Mesendoderm (in vitro differentiated cells): Measurements from ENCODE around the gene ISCA1.
"Not testable (repeated sequence)": the region's sequence is repeated elsewhere in the genome, so short reads cannot be mapped to it uniquely, and the experiment has no call there.

Experiments used
- DNase-seq: peaks from one replicate; pipeline ENCODE4 v3.0.0; 2013
- H2AK5ac ChIP-seq: 2 replicates; pipeline ENCODE4 v1.6.1; 2013; ENCODE audit warnings: low read length, inconsistent platforms
- H2BK120ac ChIP-seq: 2 replicates; pipeline ENCODE4 v1.6.1; 2013; ENCODE audit warnings: low read depth, mild to moderate bottlenecking, low read length, moderate library complexity, mixed read lengths
- H2BK15ac ChIP-seq: replicated peaks from 2 replicates; pipeline ENCODE4 v1.6.1; 2013; ENCODE audit warnings: low read depth, mild to moderate bottlenecking, moderate library complexity
- H2BK5ac ChIP-seq: 2 replicates; pipeline ENCODE4 v1.6.1; 2013; ENCODE audit warnings: low read length, inconsistent platforms
- H3K18ac ChIP-seq: 2 replicates; pipeline ENCODE4 v1.6.1; 2013; ENCODE audit warnings: mild to moderate bottlenecking, low read length, mixed read lengths
- H3K23ac ChIP-seq: one replicate; pipeline ENCODE4 v1.6.1; 2013; ENCODE audit warnings: low read length
- H3K27ac ChIP-seq: 2 replicates; pipeline ENCODE4 v1.5.1; 2013; ENCODE audit warnings: low read depth, mild to moderate bottlenecking, inconsistent platforms, low read length, moderate library complexity
- H3K27me3 ChIP-seq: 2 replicates; pipeline ENCODE4 v1.6.1; 2013; ENCODE audit warnings: low read length, control low read depth, mild to moderate bottlenecking, inconsistent platforms; ENCODE audit not compliant: insufficient read depth, poor library complexity
- H3K36me3 ChIP-seq: 2 replicates; pipeline ENCODE4 v1.6.1; 2013; ENCODE audit warnings: low read length, inconsistent platforms; ENCODE audit not compliant: control insufficient read depth, insufficient read depth
- H3K4ac ChIP-seq: one replicate; pipeline ENCODE4 v1.6.1; 2013; ENCODE audit warnings: low read depth, mild to moderate bottlenecking, low read length, moderate library complexity
- H3K4me1 ChIP-seq: 2 replicates; pipeline ENCODE4 v1.6.1; 2013; ENCODE audit warnings: low read depth, low read length, inconsistent platforms; ENCODE audit not compliant: control insufficient read depth
- H3K4me2 ChIP-seq: 2 replicates; pipeline ENCODE4 v1.6.1; 2013; ENCODE audit warnings: low read length
- H3K4me3 ChIP-seq: 2 replicates; pipeline ENCODE4 v1.5.1; 2013; ENCODE audit warnings: mild to moderate bottlenecking, low read length
- H3K56ac ChIP-seq: one replicate; pipeline ENCODE4 v1.6.1; 2013; ENCODE audit warnings: low read length
- H3K79me1 ChIP-seq: 2 replicates; pipeline ENCODE4 v1.6.1; 2013; ENCODE audit warnings: low read length, inconsistent platforms
- H3K79me2 ChIP-seq: 2 replicates; pipeline ENCODE4 v1.6.1; 2013; ENCODE audit warnings: mild to moderate bottlenecking, low read length; ENCODE audit not compliant: control insufficient read depth, insufficient read depth
- H3K9ac ChIP-seq: 2 replicates; pipeline ENCODE4 v1.6.1; 2013; ENCODE audit warnings: low read length, inconsistent platforms
- H4K5ac ChIP-seq: one replicate; pipeline ENCODE4 v1.6.1; 2013; ENCODE audit warnings: low read length
- H4K8ac ChIP-seq: one replicate; pipeline ENCODE4 v1.6.1; 2013; ENCODE audit warnings: low read depth, mild to moderate bottlenecking, control low read depth, low read length, moderate library complexity
- WGBS: extraction: QIAGEN DNeasy Blood & Tissue Kit; methylation state at CpG from one replicate; pipeline ENCODE4 v1.1.7; 2013; ENCODE audit warnings: low lambda C conversion rate, missing lambda C conversion rate; ENCODE audit not compliant: insufficient coverage; ENCODE audit errors: extremely low coverage; 5-methylcytosine and 5-hydroxymethylcytosine counted together

ISCA1 gene

DNA sequence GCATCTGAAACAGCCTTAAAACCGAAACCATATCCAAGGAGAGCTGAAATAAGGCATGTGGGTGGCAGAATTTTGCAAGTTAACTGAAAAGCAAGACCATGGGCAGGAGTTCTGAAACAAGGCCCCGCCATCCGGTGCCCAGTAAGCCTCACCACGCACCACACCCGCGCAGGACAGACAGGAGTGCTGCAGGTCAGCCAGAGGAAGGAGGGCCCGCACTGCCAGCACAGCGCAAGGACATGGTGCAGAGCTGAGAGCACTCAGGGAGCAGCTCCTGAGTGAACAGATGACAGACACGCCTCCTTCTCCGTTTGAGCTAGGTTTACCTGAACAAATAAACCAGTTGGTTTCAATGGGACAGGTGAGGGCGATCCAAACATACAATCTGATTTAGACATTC, 16.5 kb upstream of the ISCA1 start:
- Histone ChIP-seq H4K5ac (no peak overlapping the region), H3K4me1 (no peaks in the 10 kb centered on the region), H4K8ac (no peak overlapping the region), H2BK15ac (no peak overlapping the region), H3K79me1 (no peaks in the 10 kb centered on the region), H3K4me3 (no peak overlapping the region), H3K27me3 (no peaks in the 10 kb centered on the region), H2BK5ac (no peak overlapping the region), H3K4ac (no peak overlapping the region), H3K4me2 (no peak overlapping the region), H3K36me3 (peaks cover 4% of the 10 kb centered on the region), H3K56ac (no peak overlapping the region), H2BK120ac (no peak overlapping the region), H3K9ac (no peak overlapping the region), H3K23ac (no peak overlapping the region), H3K79me2 (no peaks in the 10 kb centered on the region), H3K18ac (no peak overlapping the region), H2AK5ac (no peak overlapping the region), H3K27ac (no peak overlapping the region)
- WGBS: no CpG with 5 or more reads among the region's 11 CpGs
- DNase-seq: no peak

DNA sequence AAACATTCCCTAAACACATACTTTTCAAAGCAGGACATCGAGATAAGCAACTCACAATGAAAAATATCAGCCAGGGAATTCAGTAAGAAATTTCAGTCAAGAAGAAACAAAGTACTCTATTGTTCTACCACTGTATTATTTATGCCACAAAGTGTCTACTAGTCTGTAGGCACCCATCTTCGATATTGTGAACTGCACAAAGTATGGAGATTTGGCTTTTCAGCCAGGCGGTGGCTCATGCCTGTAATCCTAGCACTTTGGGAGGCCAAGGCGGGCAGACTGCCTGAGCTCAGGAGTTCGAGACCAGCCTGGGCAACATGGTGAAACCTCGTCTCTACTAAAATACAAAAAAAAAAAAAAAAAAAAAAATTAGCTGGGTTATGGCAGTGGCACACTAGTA, 8.0 kb upstream of the ISCA1 start:
- H3K79me2 ChIP-seq, H2BK120ac ChIP-seq, H3K4me2 ChIP-seq, H3K27ac ChIP-seq, H3K4me3 ChIP-seq, H3K27me3 ChIP-seq, H3K56ac ChIP-seq, H3K36me3 ChIP-seq, H2BK15ac ChIP-seq, H3K79me1 ChIP-seq, H2AK5ac ChIP-seq, H4K8ac ChIP-seq, H3K23ac ChIP-seq, DNase-seq, H3K4me1 ChIP-seq, H2BK5ac ChIP-seq, H3K4ac ChIP-seq, H3K9ac ChIP-seq, H3K18ac ChIP-seq, H4K5ac ChIP-seq: not testable (repeated sequence)
- no CpG with 5 or more reads among the region's 6 CpGs for WGBS

DNA sequence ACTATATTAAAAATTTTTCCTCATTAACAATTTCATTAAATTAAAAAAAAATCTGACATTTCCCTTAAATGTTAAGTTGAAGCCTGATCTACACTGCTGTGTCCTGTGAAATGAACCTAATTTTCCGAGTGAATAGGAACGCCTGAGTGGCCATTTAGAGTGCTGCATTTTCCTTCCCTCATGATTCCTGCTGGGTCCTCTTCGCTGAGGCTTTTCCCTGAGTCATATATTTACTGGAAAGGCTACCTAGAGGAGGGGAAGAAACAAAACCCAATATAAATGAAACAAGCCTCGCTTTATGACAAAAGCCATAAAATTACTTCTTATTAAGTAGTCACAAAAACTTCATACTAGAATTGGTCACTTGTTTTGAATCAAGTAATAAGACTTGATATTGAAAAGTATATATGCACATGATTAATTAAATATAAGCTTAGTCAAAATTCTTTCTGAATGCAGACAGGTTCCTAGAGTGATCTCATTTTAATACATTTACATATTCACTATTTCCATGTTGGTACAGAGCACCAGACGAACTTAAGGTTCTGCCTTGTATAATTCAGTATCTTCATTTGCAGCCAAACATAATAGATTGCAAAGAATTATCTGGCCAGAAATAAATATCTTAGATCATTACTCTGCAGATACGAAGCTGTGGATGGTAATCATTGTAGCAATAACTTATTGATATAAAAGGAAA, 6.3 kb upstream of the ISCA1 start:
- Histone ChIP-seq H3K79me2 (no peaks in the 10 kb centered on the region), H2BK5ac (no peak overlapping the region), H3K9ac (no peak overlapping the region), H3K27me3 (no peaks in the 10 kb centered on the region), H2BK120ac (no peak overlapping the region), H3K27ac (no peak overlapping the region), H4K8ac (no peak overlapping the region), H3K36me3 (no peaks in the 10 kb centered on the region), H3K4ac (no peak overlapping the region), H4K5ac (no peak overlapping the region), H3K79me1 (no peaks in the 10 kb centered on the region), H2BK15ac (no peak overlapping the region), H3K56ac (no peak overlapping the region), H2AK5ac (no peak overlapping the region), H3K18ac (no peak overlapping the region), H3K23ac (no peak overlapping the region), H3K4me2 (no peak overlapping the region), H3K4me3 (no peak overlapping the region), H3K4me1 (no peaks in the 10 kb centered on the region)
- no CpG with 5 or more reads among the region's 6 CpGs for WGBS
- peak; percentile 59 for DNase-seq

DNA sequence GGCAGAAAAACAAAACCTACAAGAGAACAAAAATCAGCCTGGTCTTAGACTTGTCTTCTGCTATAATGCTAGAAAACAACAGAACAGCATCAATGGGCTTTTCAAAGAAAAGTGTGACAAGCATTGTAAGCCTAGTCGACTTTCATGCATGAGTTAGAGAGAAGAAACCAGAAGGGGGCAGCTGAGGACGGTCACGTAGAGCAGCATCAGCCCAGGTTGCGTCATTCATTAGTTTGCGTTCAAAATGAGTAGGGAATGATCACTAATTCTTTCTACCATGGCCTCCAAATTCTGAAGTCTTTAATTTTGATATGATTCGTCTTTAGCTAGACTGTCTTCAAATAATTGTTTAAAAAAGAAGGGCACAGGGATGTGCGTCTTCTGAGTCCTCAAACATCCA, 4.7 kb upstream of the ISCA1 start:
- no peak overlapping the region for H3K4me2 ChIP-seq
- no peak overlapping the region for H4K5ac ChIP-seq
- no peak overlapping the region for H3K27ac ChIP-seq

DNA sequence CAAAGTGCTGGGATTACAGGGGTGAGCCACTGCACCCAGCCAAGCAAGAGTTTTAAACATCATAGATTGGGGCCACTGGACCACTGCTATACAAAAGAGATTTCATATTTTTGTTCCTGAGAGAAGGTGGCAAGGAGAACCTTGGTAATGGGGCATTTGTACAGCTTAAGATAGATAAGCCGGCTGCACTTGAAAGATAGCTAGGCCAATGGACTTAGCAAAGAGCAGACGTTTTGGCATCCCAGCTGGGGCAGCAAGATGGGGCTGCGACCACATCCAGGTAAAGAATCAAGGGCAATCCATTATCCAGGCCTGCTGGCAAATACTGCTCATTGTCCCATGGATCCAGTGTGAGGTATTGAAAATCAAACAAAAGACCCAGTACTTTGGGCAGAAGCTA, 3.9 kb upstream of the ISCA1 start:
- H3K18ac ChIP-seq: no peak overlapping the region
- H3K27ac ChIP-seq: no peak overlapping the region
- no peaks in the 10 kb centered on the region for H3K79me1 ChIP-seq
- no peak overlapping the region for H4K5ac ChIP-seq
- no peak overlapping the region for H2BK5ac ChIP-seq
- H2AK5ac ChIP-seq: no peak overlapping the region
- peaks cover 3% of the 10 kb centered on the region for H3K4me1 ChIP-seq
- peak; percentile 33 for DNase-seq
- WGBS: no CpG with 5 or more reads among the region's 3 CpGs
- peak overlapping the region; percentile 36 for H3K4ac ChIP-seq
- H2BK120ac ChIP-seq: no peak overlapping the region
- H3K36me3 ChIP-seq: no peaks in the 10 kb centered on the region
- H3K9ac ChIP-seq: no peak overlapping the region
- no peaks in the 10 kb centered on the region for H3K27me3 ChIP-seq
- no peak overlapping the region for H3K4me3 ChIP-seq
- H3K79me2 ChIP-seq: no peaks in the 10 kb centered on the region
- peak overlapping the region; percentile 36 for H2BK15ac ChIP-seq
- no peak overlapping the region for H3K23ac ChIP-seq
- H4K8ac ChIP-seq: no peak overlapping the region
- H3K56ac ChIP-seq: no peak overlapping the region
- no peak overlapping the region for H3K4me2 ChIP-seq

More for the DNA sequence above, 4.7 kb upstream of the ISCA1 start:
- WGBS: no CpG with 5 or more reads among the region's 7 CpGs
- no peak overlapping the region for H3K23ac ChIP-seq
- H3K36me3 ChIP-seq: no peaks in the 10 kb centered on the region
- no peak overlapping the region for H3K4ac ChIP-seq
- no peak overlapping the region for H4K8ac ChIP-seq
- H3K79me2 ChIP-seq: no peaks in the 10 kb centered on the region
- H2BK5ac ChIP-seq: no peak overlapping the region
- no peaks in the 10 kb centered on the region for H3K27me3 ChIP-seq
- H3K4me3 ChIP-seq: no peak overlapping the region
- peak overlapping the region; percentile 28 for H2BK120ac ChIP-seq
- peak overlapping the region; percentile 84 for H3K18ac ChIP-seq
- H3K79me1 ChIP-seq: no peaks in the 10 kb centered on the region
- H3K9ac ChIP-seq: no peak overlapping the region
- no peak overlapping the region for H2AK5ac ChIP-seq
- no peak overlapping the region for H3K56ac ChIP-seq
- H2BK15ac ChIP-seq: no peak overlapping the region
- peak; percentile 91 for DNase-seq
- peaks cover 3% of the 10 kb centered on the region for H3K4me1 ChIP-seq

DNA sequence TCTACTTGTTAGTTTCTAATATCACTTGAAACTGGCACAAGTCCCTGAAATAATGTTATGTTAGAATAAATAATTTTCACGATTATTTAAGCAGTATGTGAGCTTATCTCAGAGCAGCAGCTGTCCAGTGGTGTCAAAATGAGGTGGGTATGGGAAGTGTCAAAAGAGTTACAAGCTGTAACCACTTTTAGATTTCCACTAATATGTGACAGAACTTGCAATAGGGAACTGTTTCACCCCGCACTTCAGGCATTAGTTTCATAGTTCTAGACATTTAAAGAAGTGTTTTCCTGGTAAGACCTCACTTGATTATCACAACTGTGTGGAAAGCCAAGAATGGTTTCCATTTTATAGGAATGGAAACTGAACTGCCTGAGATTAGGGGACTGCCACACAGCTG, 2.9 kb upstream of the ISCA1 start:
- Histone ChIP-seq H4K5ac (no peak overlapping the region), H3K23ac (no peak overlapping the region), H2AK5ac (no peak overlapping the region), H3K4me3 (no peak overlapping the region), H3K9ac (no peak overlapping the region), H3K79me2 (peaks cover 6% of the 10 kb centered on the region), H3K4ac (no peak overlapping the region), H3K27me3 (no peaks in the 10 kb centered on the region), H3K27ac (no peak overlapping the region), H3K79me1 (peaks cover 2% of the 10 kb centered on the region), H3K4me2 (no peak overlapping the region), H3K36me3 (no peaks in the 10 kb centered on the region), H3K18ac (no peak overlapping the region), H3K4me1 (peaks cover 3% of the 10 kb centered on the region), H2BK15ac (no peak overlapping the region), H2BK5ac (no peak overlapping the region), H2BK120ac (no peak overlapping the region), H3K56ac (no peak overlapping the region), H4K8ac (no peak overlapping the region)
- no peak for DNase-seq
- WGBS: no CpG with 5 or more reads among the region's 2 CpGs
